ENCODE data around the gene TRPM3.

The TRPM3 gene

GRCh38 chr9:70609542-70610286, 511.7 kb downstream of the TRPM3 start:
- no peak for DNase-seq (ENCODE audit: low read depth)

- no peak for DNase-seq (ENCODE audit: low read depth)
These were observed 512.4 kb downstream of the TRPM3 start for GRCh38 chr9:70609011-70609410.

GRCh38 chr9:70607926-70608325, 513.5 kb downstream of the TRPM3 start:
- no peak for DNase-seq (ENCODE audit: low read depth)

- no peak for DNase-seq (ENCODE audit: low read depth)
These were observed 514.1 kb downstream of the TRPM3 start for GRCh38 chr9:70607329-70607728.

- no peak for DNase-seq (ENCODE audit: low read depth)
These were observed 518.4 kb downstream of the TRPM3 start for GRCh38 chr9:70603020-70603411.

GRCh38 chr9:70602321-70603019, 519.0 kb downstream of the TRPM3 start:
- no peak for DNase-seq (ENCODE audit: low read depth)

- DNase-seq (ENCODE audit: low read depth): no peak
These were observed 520.1 kb downstream of the TRPM3 start for GRCh38 chr9:70601000-70601951.

GRCh38 chr9:70600506-70600905, 520.9 kb downstream of the TRPM3 start:
- no peak for DNase-seq (ENCODE audit: low read depth)

GRCh38 chr9:70597886-70598285, 523.5 kb downstream of the TRPM3 start:
- no peak for DNase-seq (ENCODE audit: low read depth)

GRCh38 chr9:70595211-70595610, 526.2 kb downstream of the TRPM3 start:
- no peak for DNase-seq (ENCODE audit: low read depth)

- DNase-seq (ENCODE audit: low read depth): no peak
These were observed 527.0 kb downstream of the TRPM3 start for GRCh38 chr9:70594386-70594944.

GRCh38 chr9:70593241-70593640, 528.2 kb downstream of the TRPM3 start:
- DNase-seq (ENCODE audit: low read depth): no peak

GRCh38 chr9:70590315-70590677, 531.1 kb downstream of the TRPM3 start:
- no peak for DNase-seq (ENCODE audit: low read depth)

GRCh38 chr9:70589571-70590314, 531.7 kb downstream of the TRPM3 start:
- DNase-seq (ENCODE audit: low read depth): no peak

GRCh38 chr9:70588999-70589398, 532.4 kb downstream of the TRPM3 start:
- no peak for DNase-seq (ENCODE audit: low read depth)

GRCh38 chr9:70588381-70588780, 533.0 kb downstream of the TRPM3 start:
- no peak for DNase-seq (ENCODE audit: low read depth)

- DNase-seq (ENCODE audit: low read depth): no peak
These were observed 534.2 kb downstream of the TRPM3 start for GRCh38 chr9:70587201-70587600.

GRCh38 chr9:70586476-70586875, 534.9 kb downstream of the TRPM3 start:
- DNase-seq (ENCODE audit: low read depth): no peak

GRCh38 chr9:70581955-70582350, 539.5 kb downstream of the TRPM3 start:
- DNase-seq (ENCODE audit: low read depth): no peak

- DNase-seq (ENCODE audit: low read depth): no peak
These were observed 540.0 kb downstream of the TRPM3 start for GRCh38 chr9:70581214-70581954.
